ENCODE data around the gene ZNG1F.
"Not testable (repeated sequence)": the region's sequence is repeated elsewhere in the genome, so short reads cannot be mapped to it uniquely, and the experiment has no call there.

The ZNG1F gene

GRCh38 chr9:41120696-41121095 lies 68.4 kb downstream of the ZNG1F start:
- not testable (repeated sequence) for DNase-seq

GRCh38 chr9:41119719-41120118 lies 69.4 kb downstream of the ZNG1F start:
- DNase-seq: not testable (repeated sequence)

GRCh38 chr9:41119311-41119710 lies 69.8 kb downstream of the ZNG1F start:
- not testable (repeated sequence) for DNase-seq

GRCh38 chr9:41113348-41113747 lies 75.8 kb downstream of the ZNG1F start:
- not testable (repeated sequence) for DNase-seq

GRCh38 chr9:41111414-41111813 lies 77.7 kb downstream of the ZNG1F start:
- not testable (repeated sequence) for DNase-seq

- not testable (repeated sequence) for DNase-seq
Measured at GRCh38 chr9:41110913-41111312, 78.2 kb downstream of the ZNG1F start.

GRCh38 chr9:41109253-41109652 lies 79.9 kb downstream of the ZNG1F start:
- DNase-seq: not testable (repeated sequence)

- not testable (repeated sequence) for DNase-seq
Measured at GRCh38 chr9:41108816-41109215, 80.3 kb downstream of the ZNG1F start.

- not testable (repeated sequence) for DNase-seq
Measured at GRCh38 chr9:41106472-41107116, 82.5 kb downstream of the ZNG1F start.

GRCh38 chr9:41105557-41106253 lies 83.4 kb downstream of the ZNG1F start:
- not testable (repeated sequence) for DNase-seq

- not testable (repeated sequence) for DNase-seq
Measured at GRCh38 chr9:41104542-41104941, 84.6 kb downstream of the ZNG1F start.

GRCh38 chr9:41100508-41100907 lies 88.6 kb downstream of the ZNG1F start:
- DNase-seq: not testable (repeated sequence)

- DNase-seq: not testable (repeated sequence)
Measured at GRCh38 chr9:41098759-41099158, 90.4 kb downstream of the ZNG1F start.

- not testable (repeated sequence) for DNase-seq
Measured at GRCh38 chr9:41095060-41095459, 94.1 kb downstream of the ZNG1F start.

- DNase-seq: not testable (repeated sequence)
Measured at GRCh38 chr9:41094010-41094773, 94.9 kb downstream of the ZNG1F start.

GRCh38 chr9:41090922-41091321 lies 98.2 kb downstream of the ZNG1F start:
- not testable (repeated sequence) for DNase-seq

- DNase-seq: not testable (repeated sequence)
Measured at GRCh38 chr9:41090386-41090785, 98.7 kb downstream of the ZNG1F start.

- not testable (repeated sequence) for DNase-seq
Measured at GRCh38 chr9:41088450-41089059, 100.6 kb downstream of the ZNG1F start.

GRCh38 chr9:41087929-41088328 lies 101.2 kb downstream of the ZNG1F start:
- not testable (repeated sequence) for DNase-seq

- not testable (repeated sequence) for DNase-seq
Measured at GRCh38 chr9:41087157-41087780, 101.8 kb downstream of the ZNG1F start.

- not testable (repeated sequence) for DNase-seq
Measured at GRCh38 chr9:41086685-41087084, 102.4 kb downstream of the ZNG1F start.

GRCh38 chr9:41086215-41086614 lies 102.9 kb downstream of the ZNG1F start:
- not testable (repeated sequence) for DNase-seq

All from CD4-positive, alpha-beta T cell treated with Interleukin-12 subunit alpha and Interleukin-12 subunit beta, for 1 hour (primary cell).